GM21390 (cell line): ENCODE results near the gene RYR3.

Experiments used
- ATAC-seq: cut with Tn5 transposase; IDR thresholded peaks from one replicate; pipeline ENCODE4 v1.9.1; 2021; ENCODE audit not compliant: unreplicated experiment

Gene RYR3

GRCh38 chr15:33380406-33380805, 69.6 kb downstream of the RYR3 start:
- ATAC-seq = no peak

- no peak for ATAC-seq
Observed at GRCh38 chr15:33382491-33382890, 71.7 kb downstream of the RYR3 start.

- ATAC-seq = no peak
Observed at GRCh38 chr15:33384307-33384706, 73.5 kb downstream of the RYR3 start.

- no peak for ATAC-seq
Observed at GRCh38 chr15:33392453-33392852, 81.7 kb downstream of the RYR3 start.

- no peak for ATAC-seq
Observed at GRCh38 chr15:33393546-33393945, 82.8 kb downstream of the RYR3 start.

GRCh38 chr15:33395321-33395720, 84.6 kb downstream of the RYR3 start:
- ATAC-seq = no peak

GRCh38 chr15:33395846-33396245, 85.1 kb downstream of the RYR3 start:
- no peak for ATAC-seq

- ATAC-seq = no peak
Observed at GRCh38 chr15:33396475-33396874, 85.7 kb downstream of the RYR3 start.

GRCh38 chr15:33398555-33398954, 87.8 kb downstream of the RYR3 start:
- no peak for ATAC-seq

GRCh38 chr15:33400941-33401340, 90.2 kb downstream of the RYR3 start:
- ATAC-seq = no peak

GRCh38 chr15:33402600-33402999, 91.8 kb downstream of the RYR3 start:
- no peak for ATAC-seq

GRCh38 chr15:33405096-33405495, 94.3 kb downstream of the RYR3 start:
- no peak for ATAC-seq

GRCh38 chr15:33411596-33412540, 101.1 kb downstream of the RYR3 start:
- no peak for ATAC-seq

- no peak for ATAC-seq
Observed at GRCh38 chr15:33419701-33420100, 108.9 kb downstream of the RYR3 start.

GRCh38 chr15:33424025-33424424, 113.3 kb downstream of the RYR3 start:
- no peak for ATAC-seq

- no peak for ATAC-seq
Observed at GRCh38 chr15:33425142-33425541, 114.4 kb downstream of the RYR3 start.

- no peak for ATAC-seq
Observed at GRCh38 chr15:33430577-33430976, 119.8 kb downstream of the RYR3 start.

- ATAC-seq = no peak
Observed at GRCh38 chr15:33433821-33434220, 123.1 kb downstream of the RYR3 start.

- ATAC-seq = no peak
Observed at GRCh38 chr15:33438396-33438795, 127.6 kb downstream of the RYR3 start.

- no peak for ATAC-seq
Observed at GRCh38 chr15:33440900-33441299, 130.1 kb downstream of the RYR3 start.

GRCh38 chr15:33442449-33442848, 131.7 kb downstream of the RYR3 start:
- no peak for ATAC-seq

- ATAC-seq = no peak
Observed at GRCh38 chr15:33443708-33444107, 132.9 kb downstream of the RYR3 start.

- no peak for ATAC-seq
Observed at GRCh38 chr15:33445984-33446383, 135.2 kb downstream of the RYR3 start.
